SJCRH30 (cell line): ENCODE results near the gene WDR36. TPM values are rescaled to one million over a fixed set of nuclear protein-coding genes. Genes with fewer than 3 reads are reported as not detected.

Source experiments
- DNase-seq, 2 experiments: peaks; one replicate each; pipeline ENCODE4 v3.0.0-alpha.2; 2015 to 2020
- H3K27ac ChIP-seq: fragments of 250-450 bp; sonication (Bioruptor Pico); 2 replicates; pipeline ENCODE4 v1.5.1; 2020; ENCODE audit warnings: mild to moderate bottlenecking, moderate library complexity
- H3K27me3 ChIP-seq: fragments of 250-450 bp; sonication (Bioruptor Pico); 2 replicates; pipeline ENCODE4 v1.5.1; 2020; ENCODE audit warnings: mild to moderate bottlenecking, moderate library complexity
- H3K36me3 ChIP-seq: fragments of 250-450 bp; sonication (Bioruptor Pico); 2 replicates; pipeline ENCODE4 v1.5.1; 2020; ENCODE audit warnings: mild to moderate bottlenecking, moderate library complexity
- H3K4me1 ChIP-seq: fragments of 250-450 bp; sonication (Bioruptor Pico); 2 replicates; pipeline ENCODE4 v1.5.1; 2020; ENCODE audit warnings: mild to moderate bottlenecking, moderate library complexity
- H3K4me3 ChIP-seq: fragments of 250-450 bp; sonication (Bioruptor Pico); 2 replicates; pipeline ENCODE4 v1.5.1; 2020; ENCODE audit warnings: mild to moderate bottlenecking, moderate library complexity
- H3K9me3 ChIP-seq: fragments of 250-450 bp; sonication (Bioruptor Pico); replicated peaks from 2 replicates; pipeline ENCODE4 v1.5.1; 2020; ENCODE audit warnings: mild to moderate bottlenecking, moderate library complexity
- total RNA-seq: library from RNA; depleted of rRNA; stranded (reverse); fragments of >200 nt; shearing (Covaris generic); gene quantifications from 2 replicates; pipeline ENCODE4 v1.2.3, GENCODE V29; 2014; rRNA removed

Gene WDR36
- total RNA-seq, result 58.6 and 62.9 TPM in 2 replicates

- H3K4me1 ChIP-seq, result peaks cover 11% of the 10 kb centered on the region; the same call in 1 of the 2 replicates
- H3K4me3 ChIP-seq, result peak within 1 kb of the TSS; percentile 93
- no peaks in the 10 kb centered on the region for H3K27me3 ChIP-seq
- H3K27ac ChIP-seq, result peak within 1 kb of the TSS; percentile 65
- peak; percentile 92 to 97 for DNase-seq
- H3K9me3 ChIP-seq, result no peaks in the 10 kb centered on the region
- H3K36me3 ChIP-seq, result peaks cover 14% of the 10 kb centered on the region
Observed at GRCh38 chr5:111092062-111092853, at the start of gene WDR36. Gene WDR36, plus strand, starts transcription at chr5:111092348. Its CDS starts 109 bp downstream, at chr5:111092457.

- Histone ChIP-seq H3K27me3 (no peaks in the 10 kb centered on the region), H3K4me3 (no peak overlapping the region), H3K27ac (no peak overlapping the region), H3K9me3 (no peaks in the 10 kb centered on the region), H3K36me3 (no peaks in the 10 kb centered on the region), H3K4me1 (peaks cover 11% of the 10 kb centered on the region)
- DNase-seq, result peak; percentile 78 to 82
Observed at GRCh38 chr5:111043712-111044506, 48.2 kb upstream of the WDR36 start.

- Histone ChIP-seq H3K9me3 (no peaks in the 10 kb centered on the region), H3K27me3 (no peaks in the 10 kb centered on the region), H3K36me3 (no peaks in the 10 kb centered on the region), H3K27ac (no peak overlapping the region), H3K4me3 (no peak overlapping the region), H3K4me1 (no peaks in the 10 kb centered on the region)
- no peak for DNase-seq
Observed at GRCh38 chr5:111058064-111058463, 34.1 kb upstream of the WDR36 start.

- H3K27me3 ChIP-seq, result no peaks in the 10 kb centered on the region
- no peak overlapping the region for H3K4me3 ChIP-seq
- no peaks in the 10 kb centered on the region for H3K9me3 ChIP-seq
- H3K4me1 ChIP-seq, result no peaks in the 10 kb centered on the region
- no peak overlapping the region for H3K27ac ChIP-seq
- no peak for DNase-seq
- no peaks in the 10 kb centered on the region for H3K36me3 ChIP-seq
Observed at GRCh38 chr5:111060169-111060568, 32.0 kb upstream of the WDR36 start.

- H3K27me3 ChIP-seq, result 0 out of 2 replicates have a peak, but pooled peaks cover 2% of the 10 kb centered on the region
- H3K27ac ChIP-seq, result no peak overlapping the region
- no peaks in the 10 kb centered on the region for H3K36me3 ChIP-seq
- H3K9me3 ChIP-seq, result no peaks in the 10 kb centered on the region
- DNase-seq, result no peak
- no peaks in the 10 kb centered on the region for H3K4me1 ChIP-seq
- no peak overlapping the region for H3K4me3 ChIP-seq
Observed at GRCh38 chr5:111061618-111062017, 30.5 kb upstream of the WDR36 start.

GRCh38 chr5:111063709-111064322 lies 28.3 kb upstream of the WDR36 start:
- H3K4me3 ChIP-seq, result no peak overlapping the region
- no peaks in the 10 kb centered on the region for H3K9me3 ChIP-seq
- H3K27me3 ChIP-seq, result peaks cover 6% of the 10 kb centered on the region; the same call in 1 of the 2 replicates
- H3K27ac ChIP-seq, result no peak overlapping the region
- no peaks in the 10 kb centered on the region for H3K36me3 ChIP-seq
- no peaks in the 10 kb centered on the region for H3K4me1 ChIP-seq
- DNase-seq, result no peak

GRCh38 chr5:111066261-111066938 lies 25.7 kb upstream of the WDR36 start:
- Histone ChIP-seq H3K9me3 (no peaks in the 10 kb centered on the region), H3K27me3 (peaks cover 6% of the 10 kb centered on the region; the same call in 1 of the 2 replicates), H3K4me1 (no peaks in the 10 kb centered on the region), H3K27ac (no peak overlapping the region), H3K36me3 (no peaks in the 10 kb centered on the region), H3K4me3 (no peak overlapping the region)
- no peak for DNase-seq

GRCh38 chr5:111068213-111068612 lies 23.9 kb upstream of the WDR36 start:
- no peak overlapping the region for H3K4me3 ChIP-seq
- DNase-seq, result no peak
- H3K36me3 ChIP-seq, result no peaks in the 10 kb centered on the region
- H3K27ac ChIP-seq, result no peak overlapping the region
- no peaks in the 10 kb centered on the region for H3K4me1 ChIP-seq
- H3K9me3 ChIP-seq, result no peaks in the 10 kb centered on the region
- peaks cover 6% of the 10 kb centered on the region; the same call in 1 of the 2 replicates for H3K27me3 ChIP-seq

GRCh38 chr5:111069839-111070238 lies 22.3 kb upstream of the WDR36 start:
- no peak for DNase-seq
- no peaks in the 10 kb centered on the region for H3K9me3 ChIP-seq
- H3K36me3 ChIP-seq, result no peaks in the 10 kb centered on the region
- peaks cover 6% of the 10 kb centered on the region; the same call in 1 of the 2 replicates for H3K27me3 ChIP-seq
- no peak overlapping the region for H3K4me3 ChIP-seq
- H3K4me1 ChIP-seq, result 0 out of 2 replicates have a peak, but pooled peaks cover 4% of the 10 kb centered on the region
- H3K27ac ChIP-seq, result no peak overlapping the region

- H3K4me3 ChIP-seq, result no peak overlapping the region
- H3K27me3 ChIP-seq, result peaks cover 6% of the 10 kb centered on the region; the same call in 1 of the 2 replicates
- DNase-seq, result no peak
- H3K36me3 ChIP-seq, result no peaks in the 10 kb centered on the region
- H3K27ac ChIP-seq, result no peak overlapping the region
- no peaks in the 10 kb centered on the region for H3K9me3 ChIP-seq
- H3K4me1 ChIP-seq, result 0 out of 2 replicates have a peak, but pooled peaks cover 4% of the 10 kb centered on the region
Observed at GRCh38 chr5:111070272-111071134, 21.6 kb upstream of the WDR36 start.

- no peaks in the 10 kb centered on the region for H3K36me3 ChIP-seq
- no peaks in the 10 kb centered on the region for H3K9me3 ChIP-seq
- DNase-seq, result no peak
- 0 out of 2 replicates have a peak, but pooled peaks cover 4% of the 10 kb centered on the region for H3K4me1 ChIP-seq
- H3K27ac ChIP-seq, result no peak within 1 kb of the TSS
- peaks cover 6% of the 10 kb centered on the region; the same call in 1 of the 2 replicates for H3K27me3 ChIP-seq
- no peak within 1 kb of the TSS; the same call in 1 of the 2 replicates for H3K4me3 ChIP-seq
Observed at GRCh38 chr5:111071413-111071812, 20.7 kb upstream of the WDR36 start, which contains the start of gene TSLP. Gene TSLP, plus strand, starts transcription at chr5:111071713. Its CDS starts 178 bp downstream, at chr5:111071891.

- H3K27me3 ChIP-seq, result no peaks in the 10 kb centered on the region
- peak overlapping the region; percentile 55 for H3K4me3 ChIP-seq
- 0 out of 2 replicates have a peak, but pooled peaks cover 4% of the 10 kb centered on the region for H3K4me1 ChIP-seq
- no peaks in the 10 kb centered on the region for H3K9me3 ChIP-seq
- no peak overlapping the region for H3K27ac ChIP-seq
- H3K36me3 ChIP-seq, result no peaks in the 10 kb centered on the region
- DNase-seq, result peak; percentile 70 to 77
Observed at GRCh38 chr5:111072949-111073682, 19.0 kb upstream of the WDR36 start.

- no peak overlapping the region for H3K27ac ChIP-seq
- DNase-seq, result no peak
- H3K27me3 ChIP-seq, result no peaks in the 10 kb centered on the region
- H3K36me3 ChIP-seq, result no peaks in the 10 kb centered on the region
- peak overlapping the region; percentile 55; the same call in 1 of the 2 replicates for H3K4me3 ChIP-seq
- H3K4me1 ChIP-seq, result 0 out of 2 replicates have a peak, but pooled peaks cover 4% of the 10 kb centered on the region
- H3K9me3 ChIP-seq, result no peaks in the 10 kb centered on the region
Observed at GRCh38 chr5:111074244-111074643, 17.9 kb upstream of the WDR36 start.
